NCI-H1436 treated with DMSO at 0.1 percent for 48 hours (cell line): Measurements from ENCODE around the gene WWOX.

Experiments
- DNase-seq: peaks from one replicate; lab custom pipeline; 2025; lab: John Stamatoyannopoulos, UW

Gene WWOX

GRCh38 chr16:79175286-79176057, 1076.0 kb downstream of the WWOX start:
- DNase-seq, result no peak

- no peak for DNase-seq
Measured at GRCh38 chr16:79177018-79177417, 1077.6 kb downstream of the WWOX start.

GRCh38 chr16:79181419-79181818, 1082.0 kb downstream of the WWOX start:
- no peak for DNase-seq

- no peak for DNase-seq
Measured at GRCh38 chr16:79182616-79183015, 1083.2 kb downstream of the WWOX start.

GRCh38 chr16:79183571-79183970, 1084.1 kb downstream of the WWOX start:
- no peak for DNase-seq

GRCh38 chr16:79184464-79185030, 1085.1 kb downstream of the WWOX start:
- DNase-seq, result no peak

GRCh38 chr16:79185711-79186110, 1086.3 kb downstream of the WWOX start:
- no peak for DNase-seq

- DNase-seq, result no peak
Measured at GRCh38 chr16:79186196-79186595, 1086.7 kb downstream of the WWOX start.

- DNase-seq, result no peak
Measured at GRCh38 chr16:79188115-79188738, 1088.8 kb downstream of the WWOX start.

GRCh38 chr16:79188739-79189122, 1089.3 kb downstream of the WWOX start:
- no peak for DNase-seq

GRCh38 chr16:79190542-79190941, 1091.1 kb downstream of the WWOX start:
- no peak for DNase-seq

- DNase-seq, result no peak
Measured at GRCh38 chr16:79191933-79192332, 1092.5 kb downstream of the WWOX start.

- no peak for DNase-seq
Measured at GRCh38 chr16:79192904-79193303, 1093.5 kb downstream of the WWOX start.

GRCh38 chr16:79194291-79194690, 1094.8 kb downstream of the WWOX start:
- no peak for DNase-seq

GRCh38 chr16:79195938-79196337, 1096.5 kb downstream of the WWOX start:
- DNase-seq, result no peak

- DNase-seq, result no peak
Measured at GRCh38 chr16:79201436-79201835, 1102.0 kb downstream of the WWOX start.

GRCh38 chr16:79202977-79203376, 1103.5 kb downstream of the WWOX start:
- no peak for DNase-seq

- no peak for DNase-seq
Measured at GRCh38 chr16:79204486-79204885, 1105.0 kb downstream of the WWOX start.

GRCh38 chr16:79206889-79207288, 1107.4 kb downstream of the WWOX start:
- DNase-seq, result no peak

- no peak for DNase-seq
Measured at GRCh38 chr16:79209308-79209707, 1109.9 kb downstream of the WWOX start.

- DNase-seq, result no peak
Measured at GRCh38 chr16:79210607-79211006, 1111.2 kb downstream of the WWOX start.

GRCh38 chr16:79211586-79211985, 1112.1 kb downstream of the WWOX start:
- no peak for DNase-seq

GRCh38 chr16:79212114-79212791, 1112.8 kb downstream of the WWOX start:
- no peak for DNase-seq
